Body of pancreas (tissue), 4 donors: ENCODE results near the gene HLA-F. TPM values are rescaled to one million over a fixed set of nuclear protein-coding genes. Genes with fewer than 3 reads are reported as not detected.

Experiments
- ATAC-seq: fragments of 150-250 bp; one replicate; pipeline ENCODE4 v1.9.1; 2016
- DNase-seq, 4 donors: peaks; one replicate each; pipeline ENCODE4 v3.0.0-alpha.2; 2019
- H3K27ac ChIP-seq, 4 donors: fragments of 200-600 bp; sonication (generic); 1 replicate in 3 of 4; 2 replicates in 1 of 4; pipeline versions ENCODE4 v1.5.1 to v1.6.1; 2016 to 2019; ENCODE audit warnings: mild to moderate bottlenecking in 1 of 4, mixed read lengths in 1 of 4, moderate library complexity in 1 of 4
- H3K27me3 ChIP-seq, 2 donors: fragments of 200-600 bp; sonication (generic); one replicate each; pipeline ENCODE4 v1.6.0; 2016; ENCODE audit warnings: mild to moderate bottlenecking in 1 of 2
- H3K36me3 ChIP-seq, 2 donors: fragments of 200-600 bp; sonication (generic); replicated peaks in 1 of 2; 2 replicates each; pipeline ENCODE4 v1.5.1; 2016; ENCODE audit warnings: low read depth in 2 of 2; ENCODE audit not compliant: insufficient read depth in 1 of 2
- H3K4me1 ChIP-seq: fragments of 200-600 bp; sonication (generic); one replicate; pipeline ENCODE4 v1.6.0; 2016
- H3K4me3 ChIP-seq, 2 donors: fragments of 200-600 bp; sonication (generic); 1 replicate in 1 of 2; 2 replicates in 1 of 2; pipeline ENCODE4 v1.5.1; 2016 to 2019
- H3K9me3 ChIP-seq, 3 donors: fragments of 200-600 bp; sonication (generic); 1 replicate in 2 of 3; 2 replicates in 1 of 3; pipeline ENCODE4 v1.5.1; 2016
- CTCF ChIP-seq, 7 experiments: fragments of 450-650 bp in 4 of 7; fragments of 200-600 bp in 3 of 7; sonication (generic) in 3 of 7; IDR thresholded peaks; one replicate each; pipeline ENCODE4 v1.5.1; 2016 to 2019; ENCODE audit warnings: antibody characterized with exemption in 7 of 7
- POLR2A ChIP-seq, 3 donors: fragments of 450-650 bp; IDR thresholded peaks; one replicate each; pipeline ENCODE4 v1.6.1; 2016; ENCODE audit warnings: antibody characterized with exemption in 3 of 3, mild to moderate bottlenecking in 2 of 3
- WGBS, 2 donors: methylation state at CpG; one replicate each; pipeline ENCODE4 v1.1.5; 2017; 5-methylcytosine and 5-hydroxymethylcytosine counted together
- intact Hi-C: fragments of 100-400 bp; cut with DNase I; formaldehyde crosslinking; loops from one replicate; pipeline ENCODE4 v1.15.1; 2023
- total RNA-seq, 2 donors: library from RNA; depleted of rRNA; stranded (reverse); fragments of >200 nt; gene quantifications; one replicate each; pipeline ENCODE4 v1.1.0, GENCODE V29; 2016

HLA-F gene
- total RNA-seq, 2 donors from 2014 or later = 25.4 to 51.7 TPM

- Histone ChIP-seq H3K36me3 (no peaks in the 10 kb centered on the region), H3K9me3 (no peaks in the 10 kb centered on the region), H3K4me3 (no peak overlapping the region), H3K27me3 (no peaks in the 10 kb centered on the region), H3K4me1 (no peaks in the 10 kb centered on the region), H3K27ac (no peak overlapping the region)
- intact Hi-C loops = loop anchor here (10.0 kb wide), 1 partner anchor 126 kb away; no protein-coding TSS in a partner anchor
- TF ChIP-seq CTCF (IDR thresholded peaks at IDR 0.05) = no peak
- TF ChIP-seq POLR2A (IDR thresholded peaks at IDR 0.05) = no peak
- WGBS, 2 donors = 57 to 61% methylated on average over 11 of the region's 11 CpGs
- ATAC-seq (no peak), DNase-seq (peak in 2 of 4 donors; percentile 12 to 44)
These were observed 14.6 kb upstream of the HLA-F start for GRCh38 chr6:29708432-29709179.

- intact Hi-C loops = loop anchor here (10.0 kb wide), 1 partner anchor 126 kb away; no protein-coding TSS in a partner anchor
- no peak overlapping the region for H3K4me3 ChIP-seq
- no peak overlapping the region for H3K27ac ChIP-seq
- H3K9me3 ChIP-seq = no peaks in the 10 kb centered on the region
- no peaks in the 10 kb centered on the region for H3K4me1 ChIP-seq
- H3K36me3 ChIP-seq = no peaks in the 10 kb centered on the region
- DNase-seq (no peak), ATAC-seq (no peak)
- WGBS, 2 donors = 44 to 46% methylated on average over 4 of the region's 4 CpGs
- H3K27me3 ChIP-seq = no peaks in the 10 kb centered on the region
- TF ChIP-seq CTCF (IDR thresholded peaks at IDR 0.05) (no peak), POLR2A (IDR thresholded peaks at IDR 0.05) (no peak)
These were observed 14.0 kb upstream of the HLA-F start for GRCh38 chr6:29709188-29709587.

- Histone ChIP-seq H3K4me3 (no peak overlapping the region), H3K9me3 (no peaks in the 10 kb centered on the region), H3K27me3 (no peaks in the 10 kb centered on the region), H3K27ac (no peak overlapping the region), H3K4me1 (no peaks in the 10 kb centered on the region), H3K36me3 (no peaks in the 10 kb centered on the region)
- DNase-seq (no peak), ATAC-seq (no peak)
- TF ChIP-seq POLR2A (IDR thresholded peaks at IDR 0.05) = no peak
- no peak for TF ChIP-seq CTCF (IDR thresholded peaks at IDR 0.05)
- 68 to 70% methylated on average over 7 to 8 of the region's 8 CpGs for WGBS, 2 donors
- intact Hi-C loops = no loop called here
These were observed 12.8 kb upstream of the HLA-F start for GRCh38 chr6:29710281-29710941.

GRCh38 chr6:29720863-29721262 is 2.4 kb upstream of the HLA-F start:
- Histone ChIP-seq H3K9me3 (no peaks in the 10 kb centered on the region), H3K4me1 (peaks cover 5% of the 10 kb centered on the region), H3K27ac (no peak overlapping the region), H3K27me3 (no peaks in the 10 kb centered on the region), H3K4me3 (no peak overlapping the region), H3K36me3 (no peaks in the 10 kb centered on the region)
- 17 to 18% methylated on average over 2 of the region's 2 CpGs for WGBS, 2 donors
- DNase-seq = no peak
- TF ChIP-seq POLR2A (IDR thresholded peaks at IDR 0.05) = no peak
- TF ChIP-seq CTCF (IDR thresholded peaks at IDR 0.05) = no peak
- no peak for ATAC-seq
- intact Hi-C loops = no loop called here
